ENCODE results near the gene NKAIN2.

The NKAIN2 gene

DNA sequence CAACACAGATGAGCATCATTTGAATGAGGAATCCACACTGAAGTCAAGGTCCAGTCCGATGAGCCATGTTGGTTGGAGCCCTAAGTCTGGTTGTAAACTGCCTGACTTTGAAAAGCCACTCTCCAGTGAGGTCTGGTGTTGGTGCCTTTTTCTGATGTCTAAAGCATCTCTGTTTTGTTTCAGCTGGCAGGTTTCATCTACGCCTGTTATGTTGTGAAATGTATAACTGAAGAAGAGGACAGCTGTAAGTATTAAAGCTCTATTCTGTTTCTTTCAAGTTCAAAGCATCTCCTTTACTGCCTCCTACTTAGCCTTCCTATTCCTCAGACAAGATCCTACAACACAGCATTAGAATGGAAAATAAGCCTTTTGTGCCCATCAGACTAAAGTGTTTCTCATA is 987.5 kb downstream of the NKAIN2 start:
- TF ChIP-seq, protein P1, sequence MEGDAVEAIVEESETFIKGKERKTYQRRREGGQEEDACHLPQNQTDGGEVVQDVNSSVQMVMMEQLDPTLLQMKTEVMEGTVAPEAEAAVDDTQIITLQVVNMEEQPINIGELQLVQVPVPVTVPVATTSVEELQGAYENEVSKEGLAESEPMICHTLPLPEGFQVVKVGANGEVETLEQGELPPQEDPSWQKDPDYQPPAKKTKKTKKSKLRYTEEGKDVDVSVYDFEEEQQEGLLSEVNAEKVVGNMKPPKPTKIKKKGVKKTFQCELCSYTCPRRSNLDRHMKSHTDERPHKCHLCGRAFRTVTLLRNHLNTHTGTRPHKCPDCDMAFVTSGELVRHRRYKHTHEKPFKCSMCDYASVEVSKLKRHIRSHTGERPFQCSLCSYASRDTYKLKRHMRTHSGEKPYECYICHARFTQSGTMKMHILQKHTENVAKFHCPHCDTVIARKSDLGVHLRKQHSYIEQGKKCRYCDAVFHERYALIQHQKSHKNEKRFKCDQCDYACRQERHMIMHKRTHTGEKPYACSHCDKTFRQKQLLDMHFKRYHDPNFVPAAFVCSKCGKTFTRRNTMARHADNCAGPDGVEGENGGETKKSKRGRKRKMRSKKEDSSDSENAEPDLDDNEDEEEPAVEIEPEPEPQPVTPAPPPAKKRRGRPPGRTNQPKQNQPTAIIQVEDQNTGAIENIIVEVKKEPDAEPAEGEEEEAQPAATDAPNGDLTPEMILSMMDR (IDR thresholded peaks at IDR 0.05; ENCODE audit: low read depth, low read length, missing control alignments): no peak

DNA sequence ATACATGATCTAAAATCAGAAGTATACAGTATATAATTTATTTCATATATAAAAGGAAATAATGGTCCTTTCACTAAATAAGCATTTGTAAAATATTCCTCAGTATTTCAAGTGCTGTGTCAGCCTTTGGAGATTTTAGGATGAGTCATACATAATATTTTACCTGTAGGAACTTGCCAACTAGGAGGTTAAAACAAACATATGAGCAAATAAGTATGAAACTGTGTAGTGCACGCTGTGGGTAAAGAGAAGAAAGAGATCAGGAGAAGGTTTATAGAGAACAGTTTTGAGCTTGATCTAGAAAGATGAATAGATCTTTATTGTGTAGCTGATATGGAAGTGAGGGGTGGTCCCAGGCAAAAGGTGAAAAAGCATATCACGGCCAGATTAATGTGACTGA is 988.7 kb downstream of the NKAIN2 start:
- no peak for DNase-seq (ENCODE audit: low read depth)
- TF ChIP-seq, protein P1 (IDR thresholded peaks at IDR 0.05; ENCODE audit: low read depth, low read length, missing control alignments): no peak
- H3K4me3 ChIP-seq (ENCODE audit: low read depth, low read length): no peak overlapping the region

More for the DNA sequence above, 987.5 kb downstream of the NKAIN2 start:
- DNase-seq (ENCODE audit: low read depth): no peak
- H3K4me3 ChIP-seq (ENCODE audit: low read depth, low read length): no peak overlapping the region

DNA sequence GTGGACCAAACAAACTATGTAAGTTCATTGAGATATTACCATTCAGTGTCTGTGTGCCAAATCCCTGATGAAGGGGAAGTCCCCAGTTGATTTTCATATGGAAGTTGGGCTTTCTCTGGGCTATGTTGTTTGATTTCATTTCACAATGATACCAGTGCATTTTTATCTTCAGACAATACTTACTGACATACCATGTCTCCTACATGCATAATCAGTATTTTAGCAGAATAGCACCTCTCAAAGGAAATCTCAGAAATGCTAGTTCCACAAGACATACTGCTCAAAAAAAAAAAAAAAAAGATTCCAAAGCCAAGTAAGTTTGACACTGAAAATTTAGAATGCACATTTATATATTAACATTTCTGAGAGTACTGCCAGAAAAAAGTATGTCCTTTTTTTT is 989.7 kb downstream of the NKAIN2 start:
- DNase-seq (ENCODE audit: low read depth): no peak
- TF ChIP-seq, protein P1 (IDR thresholded peaks at IDR 0.05; ENCODE audit: low read depth, low read length, missing control alignments): no peak
- H3K4me3 ChIP-seq (ENCODE audit: low read depth, low read length): no peak overlapping the region

DNA sequence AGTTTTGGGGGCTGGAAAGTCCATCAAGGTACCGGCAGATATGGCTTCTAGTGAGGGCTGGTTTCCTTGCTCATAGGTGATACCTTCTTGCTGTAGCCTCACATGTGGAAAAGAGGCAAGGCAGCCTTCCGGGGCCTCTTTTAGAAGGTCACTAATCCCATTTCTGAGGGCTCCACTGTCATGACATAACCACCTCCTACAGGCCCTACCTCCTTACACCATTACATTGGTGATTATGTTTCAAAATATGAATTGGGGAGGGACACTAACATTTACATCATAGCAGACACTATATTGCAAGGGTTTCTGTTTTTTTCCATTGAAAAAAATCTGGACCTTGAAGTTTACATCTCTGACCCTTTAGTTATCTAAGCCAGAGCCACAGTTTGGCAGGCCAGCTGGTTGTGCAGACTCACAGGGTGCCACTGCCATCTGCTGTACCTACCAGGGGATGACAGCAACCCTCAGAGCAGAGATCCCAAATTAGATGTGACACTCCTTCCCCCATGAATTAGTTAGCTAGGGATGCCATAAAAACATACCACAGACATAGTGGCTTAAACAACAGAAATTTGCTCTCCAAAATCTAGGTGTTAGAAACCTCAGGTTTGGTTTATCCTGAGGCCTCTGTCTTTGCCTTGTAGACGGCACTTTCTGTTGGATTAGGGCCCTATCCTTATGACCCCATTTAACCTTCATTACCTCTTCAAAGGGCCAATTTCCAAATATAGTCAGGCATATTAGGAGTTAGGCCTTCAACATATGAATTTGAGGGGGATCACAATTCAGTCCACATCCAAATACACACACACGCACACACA is 992.2 kb downstream of the NKAIN2 start:
- TF ChIP-seq, protein P1 (IDR thresholded peaks at IDR 0.05; ENCODE audit: low read depth, low read length, missing control alignments): peak; percentile 30
- H3K4me3 ChIP-seq (ENCODE audit: low read depth, low read length): no peak overlapping the region
- no peak for DNase-seq (ENCODE audit: low read depth)

DNA sequence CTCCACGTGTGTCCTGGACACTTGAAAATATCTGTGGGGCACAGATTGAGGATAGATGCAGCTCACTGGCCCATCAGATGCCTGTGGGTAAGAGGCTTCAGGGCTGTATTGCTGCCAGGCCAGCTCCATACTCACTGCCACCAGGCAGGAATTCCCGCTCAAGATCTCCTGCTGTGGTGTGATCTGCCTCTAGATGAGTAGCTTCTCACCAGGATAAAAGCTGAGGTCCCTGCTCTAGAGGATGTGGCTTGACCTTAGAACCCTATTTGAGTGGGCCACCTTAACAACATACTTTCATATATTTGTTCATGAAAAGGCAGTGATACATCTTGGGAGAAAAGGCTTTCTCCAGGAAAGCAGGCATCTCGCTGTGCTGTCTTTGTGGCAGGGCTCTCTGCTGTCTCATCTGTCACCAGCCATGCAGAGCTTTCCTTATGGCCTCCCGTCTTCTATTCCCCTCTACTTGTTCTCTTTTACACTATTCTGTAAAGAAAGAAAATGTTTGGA is 992.9 kb downstream of the NKAIN2 start:
- H3K4me3 ChIP-seq (ENCODE audit: low read depth, low read length): no peak overlapping the region
- TF ChIP-seq, protein P1 (IDR thresholded peaks at IDR 0.05; ENCODE audit: low read depth, low read length, missing control alignments): no peak
- no peak for DNase-seq (ENCODE audit: low read depth)

DNA sequence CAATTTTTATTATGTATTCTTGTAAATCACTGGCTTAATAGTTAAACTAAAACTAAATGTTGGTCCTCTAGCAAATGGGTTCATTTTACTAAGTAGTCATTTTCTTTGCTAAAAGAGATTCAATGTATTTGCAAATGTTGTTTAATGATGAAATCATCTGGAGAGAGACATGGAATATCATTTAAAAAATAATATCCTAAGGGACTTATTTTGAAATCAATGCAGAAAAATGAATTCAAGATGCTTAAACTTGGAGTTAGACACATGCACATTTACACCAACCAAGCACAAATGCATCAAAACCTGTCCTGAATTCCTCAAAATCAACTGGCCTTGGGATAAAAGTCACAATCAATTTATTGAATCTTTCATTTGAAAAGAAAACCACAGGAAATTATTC is 993.6 kb downstream of the NKAIN2 start:
- no peak for DNase-seq (ENCODE audit: low read depth)
- TF ChIP-seq, protein P1 (IDR thresholded peaks at IDR 0.05; ENCODE audit: low read depth, low read length, missing control alignments): no peak

More for the DNA sequence above, 993.6 kb downstream of the NKAIN2 start:
- no peak overlapping the region for H3K4me3 ChIP-seq (ENCODE audit: low read depth, low read length)
